HG02642 (cell line): ENCODE measurements around the gene OR2T35.
"Not testable (repeated sequence)": the region's sequence is repeated elsewhere in the genome, so short reads cannot be mapped to it uniquely, and the experiment has no call there.

Experiments used
- ATAC-seq: cut with Tn5 transposase; IDR thresholded peaks from one replicate; pipeline ENCODE4 v1.9.1; 2021; ENCODE audit warnings: mild to moderate bottlenecking; ENCODE audit not compliant: unreplicated experiment, poor library complexity

Gene OR2T35

GRCh38 chr1:248645178-248645577 is at the start of gene OR2T35:
Gene OR2T35 (minus strand): TSS chr1:248645278. CDS start chr1:248639258, 6,020 bp downstream.
- not testable (repeated sequence) for ATAC-seq

GRCh38 chr1:248691567-248692155 is 46.6 kb upstream of the OR2T35 start:
- ATAC-seq, result no peak

- peak; percentile 73 for ATAC-seq
Observed at GRCh38 chr1:248688527-248689298, 43.6 kb upstream of the OR2T35 start.

- ATAC-seq, result peak; percentile 83
Observed at GRCh38 chr1:248686815-248687214, 41.7 kb upstream of the OR2T35 start.

GRCh38 chr1:248681651-248682050 is 36.6 kb upstream of the OR2T35 start:
- no peak for ATAC-seq

- ATAC-seq, result no peak
Observed at GRCh38 chr1:248670003-248670402, 24.9 kb upstream of the OR2T35 start.

- ATAC-seq, result peak; percentile 95
Observed at GRCh38 chr1:248663453-248664328, 18.6 kb upstream of the OR2T35 start.

- peak; percentile 54 for ATAC-seq
Observed at GRCh38 chr1:248656797-248657196, 11.7 kb upstream of the OR2T35 start.

GRCh38 chr1:248655354-248655753 is 10.3 kb upstream of the OR2T35 start, which contains the start of gene OR2T27:
Gene OR2T27 (minus strand): TSS chr1:248655528. CDS start chr1:248650884, 4,644 bp downstream.
- ATAC-seq, result not testable (repeated sequence)

GRCh38 chr1:248648770-248649536 is 3.9 kb upstream of the OR2T35 start:
- ATAC-seq, result not testable (repeated sequence)

GRCh38 chr1:248642971-248643651 is 2.0 kb downstream of the OR2T35 start:
- peak; percentile 73 for ATAC-seq

- ATAC-seq, result peak; percentile 8
Observed at GRCh38 chr1:248641583-248641982, 3.5 kb downstream of the OR2T35 start.

- peak; percentile 28 for ATAC-seq
Observed at GRCh38 chr1:248640906-248641305, 4.2 kb downstream of the OR2T35 start.

- peak; percentile 28 for ATAC-seq
Observed at GRCh38 chr1:248639652-248640051, 5.4 kb downstream of the OR2T35 start.

- ATAC-seq, result not testable (repeated sequence)
Observed at GRCh38 chr1:248636612-248637011, 8.5 kb downstream of the OR2T35 start.

GRCh38 chr1:248634991-248635390 is 10.1 kb downstream of the OR2T35 start, which contains the start of gene OR2T11:
Gene OR2T11 (minus strand): TSS chr1:248635091. CDS start chr1:248627128, 7,963 bp downstream.
- ATAC-seq, result not testable (repeated sequence)

GRCh38 chr1:248631354-248632008 is 13.6 kb downstream of the OR2T35 start:
- no peak for ATAC-seq

- ATAC-seq, result no peak
Observed at GRCh38 chr1:248630551-248630950, 14.5 kb downstream of the OR2T35 start.
